ENCODE data around the gene CDC42SE2.

DNA sequence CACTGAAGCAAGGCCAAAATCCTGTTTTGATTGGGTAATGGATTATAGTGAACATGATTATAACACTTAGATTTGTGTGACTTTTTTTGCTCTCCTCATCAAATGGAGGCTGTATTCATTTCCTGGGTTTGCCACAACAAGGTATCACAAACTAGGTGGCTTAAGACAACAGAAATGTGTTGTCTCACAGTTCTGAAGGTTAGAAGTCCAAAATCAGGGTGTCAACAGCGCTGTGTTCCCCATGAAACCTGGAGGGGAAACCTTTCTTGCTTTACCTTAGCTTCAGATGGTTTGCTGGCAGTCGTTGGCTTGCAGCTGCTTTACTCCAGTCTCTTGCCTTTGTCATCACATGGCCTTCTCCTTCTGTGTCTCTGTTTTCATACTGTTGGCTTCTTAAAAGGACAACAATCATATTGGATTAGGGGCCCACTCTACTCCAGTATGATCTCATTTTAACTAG is 32.4 kb downstream of the CDC42SE2 start:
- TF ChIP-seq EZH2 (IDR thresholded peaks at IDR 0.05; ENCODE audit: low read depth) = no peak
- TF ChIP-seq, protein P1, sequence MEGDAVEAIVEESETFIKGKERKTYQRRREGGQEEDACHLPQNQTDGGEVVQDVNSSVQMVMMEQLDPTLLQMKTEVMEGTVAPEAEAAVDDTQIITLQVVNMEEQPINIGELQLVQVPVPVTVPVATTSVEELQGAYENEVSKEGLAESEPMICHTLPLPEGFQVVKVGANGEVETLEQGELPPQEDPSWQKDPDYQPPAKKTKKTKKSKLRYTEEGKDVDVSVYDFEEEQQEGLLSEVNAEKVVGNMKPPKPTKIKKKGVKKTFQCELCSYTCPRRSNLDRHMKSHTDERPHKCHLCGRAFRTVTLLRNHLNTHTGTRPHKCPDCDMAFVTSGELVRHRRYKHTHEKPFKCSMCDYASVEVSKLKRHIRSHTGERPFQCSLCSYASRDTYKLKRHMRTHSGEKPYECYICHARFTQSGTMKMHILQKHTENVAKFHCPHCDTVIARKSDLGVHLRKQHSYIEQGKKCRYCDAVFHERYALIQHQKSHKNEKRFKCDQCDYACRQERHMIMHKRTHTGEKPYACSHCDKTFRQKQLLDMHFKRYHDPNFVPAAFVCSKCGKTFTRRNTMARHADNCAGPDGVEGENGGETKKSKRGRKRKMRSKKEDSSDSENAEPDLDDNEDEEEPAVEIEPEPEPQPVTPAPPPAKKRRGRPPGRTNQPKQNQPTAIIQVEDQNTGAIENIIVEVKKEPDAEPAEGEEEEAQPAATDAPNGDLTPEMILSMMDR (conservative IDR thresholded peaks at IDR 0.05) = no peak

Measured in PC-9 (cell line).